NCI-H446 (cell line): ENCODE results near the gene SBF2.
"Not testable (repeated sequence)": the region's sequence is repeated elsewhere in the genome, so short reads cannot be mapped to it uniquely, and the experiment has no call there.

Experiments used
- DNase-seq, 2 experiments: peaks; one replicate each; lab custom pipeline; 2025; lab: John Stamatoyannopoulos, UW

SBF2 gene

DNA sequence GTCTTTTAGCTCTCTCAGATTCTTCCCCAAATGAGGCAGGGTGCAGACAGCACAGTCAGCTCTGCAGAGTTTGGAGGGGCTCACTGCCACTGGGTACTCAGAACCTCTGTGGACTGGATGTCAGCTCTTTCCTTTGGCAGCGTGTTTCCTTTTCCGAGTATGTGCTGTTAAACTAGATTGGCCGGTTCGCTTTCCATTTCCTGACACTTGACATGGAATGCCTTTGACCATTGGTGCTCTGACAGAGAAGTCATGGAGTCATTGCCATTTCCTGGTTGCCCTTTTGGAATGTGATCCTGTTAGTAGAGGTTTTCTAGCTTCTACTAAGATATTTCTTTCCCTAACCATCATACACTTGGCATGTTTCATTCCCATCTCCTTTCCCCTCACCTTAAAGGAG lies 543.5 kb downstream of the SBF2 start:
- DNase-seq = no peak

- peak; percentile 48 to 73 for DNase-seq
These were observed 545.6 kb downstream of the SBF2 start for GRCh38 chr11:9748361-9748970.

DNA sequence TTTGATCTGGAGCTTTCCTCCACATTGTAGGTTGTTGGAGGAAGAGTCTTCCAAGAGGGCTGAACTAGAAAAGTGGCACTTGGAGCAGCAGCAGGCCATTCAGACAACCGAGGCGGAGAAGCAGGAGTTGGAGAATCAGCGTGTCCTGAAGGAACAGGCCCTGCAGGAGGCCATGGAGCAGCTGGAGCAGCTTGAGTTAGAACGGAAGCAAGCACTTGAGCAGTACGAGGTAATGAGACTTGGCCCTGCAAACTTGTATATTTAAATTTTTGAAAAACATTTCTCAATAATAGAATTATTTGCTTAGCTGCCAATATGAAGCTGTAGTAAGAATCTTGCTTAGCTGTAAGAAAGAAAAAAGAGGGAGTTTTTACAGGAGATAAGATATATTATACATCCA lies 546.2 kb downstream of the SBF2 start:
- no peak for DNase-seq

- DNase-seq = no peak
These were observed 546.8 kb downstream of the SBF2 start for GRCh38 chr11:9747229-9747628.

DNA sequence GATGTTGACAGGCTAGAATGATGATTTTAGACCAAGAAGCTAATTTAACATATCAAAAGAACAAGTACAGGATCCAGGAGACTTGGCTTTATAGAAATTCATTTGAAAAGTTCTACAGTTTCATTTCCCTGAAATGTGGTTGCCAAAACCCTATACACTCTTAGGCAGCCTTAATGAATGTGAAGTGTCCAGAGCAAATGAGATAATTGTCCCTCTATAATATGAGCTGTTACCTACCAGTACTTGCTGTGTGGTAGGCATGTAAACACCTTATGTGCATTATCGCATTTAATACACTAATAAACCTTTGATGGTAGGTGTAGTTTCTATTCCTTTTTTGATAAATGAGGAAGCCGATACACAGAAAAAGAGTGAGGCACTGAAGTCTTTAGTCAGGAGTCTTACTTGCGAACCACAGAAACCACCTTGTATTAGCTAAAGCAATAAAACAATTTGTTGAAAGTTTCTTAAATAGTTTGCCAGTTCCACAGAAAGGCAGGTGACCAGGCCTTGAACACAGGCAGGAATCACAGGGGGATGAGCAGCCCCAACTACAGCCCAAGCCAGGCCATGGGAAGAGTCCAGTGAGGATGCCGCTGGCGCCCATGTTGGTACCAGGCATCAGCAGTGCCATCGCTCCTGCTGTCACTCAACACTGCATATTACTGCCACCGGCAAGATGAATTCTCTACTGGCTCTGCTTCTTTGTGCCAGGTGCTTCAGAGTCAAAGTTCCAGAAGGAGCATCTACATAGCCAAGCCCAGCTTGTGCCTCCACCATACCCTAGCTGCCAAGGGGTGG lies 548.4 kb downstream of the SBF2 start:
- no peak for DNase-seq

DNA sequence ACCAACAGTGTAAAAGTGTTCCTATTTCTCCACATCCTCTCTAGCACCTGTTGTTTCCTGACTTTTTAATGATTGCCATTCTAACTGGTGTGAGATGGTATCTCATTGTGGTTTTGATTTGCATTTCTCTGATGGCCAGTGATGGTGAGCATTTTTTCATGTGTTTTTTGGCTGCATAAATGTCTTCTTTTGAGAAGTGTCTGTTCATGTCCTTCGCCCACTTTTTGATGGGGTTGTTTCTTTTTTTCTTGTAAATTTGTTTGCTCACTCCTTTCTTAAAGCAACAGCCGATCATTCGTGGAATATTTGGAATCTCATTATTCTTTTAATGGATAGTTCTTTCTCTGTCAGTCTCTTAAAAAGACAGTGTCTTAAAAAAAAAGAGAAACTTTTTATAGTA lies 550.5 kb downstream of the SBF2 start:
- not testable (repeated sequence) for DNase-seq

DNA sequence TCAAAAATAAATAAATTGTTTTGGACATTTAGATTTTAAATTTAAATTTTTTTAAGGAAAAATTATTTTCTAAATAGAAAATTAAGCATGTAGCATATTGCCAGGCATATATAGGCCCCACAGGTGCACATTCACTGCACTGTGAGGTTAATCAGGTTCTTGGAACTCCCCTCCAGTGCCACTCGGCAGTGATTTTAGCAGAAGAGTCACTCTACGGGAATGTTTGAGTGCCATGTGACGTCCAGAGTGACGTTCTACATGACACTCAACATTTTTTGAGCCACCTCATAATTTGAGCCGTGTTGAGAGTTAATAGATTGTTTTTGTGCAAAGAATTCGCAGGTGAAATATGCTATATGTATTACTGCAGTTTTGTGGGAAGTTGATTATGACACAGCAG lies 552.8 kb downstream of the SBF2 start:
- DNase-seq = no peak

DNA sequence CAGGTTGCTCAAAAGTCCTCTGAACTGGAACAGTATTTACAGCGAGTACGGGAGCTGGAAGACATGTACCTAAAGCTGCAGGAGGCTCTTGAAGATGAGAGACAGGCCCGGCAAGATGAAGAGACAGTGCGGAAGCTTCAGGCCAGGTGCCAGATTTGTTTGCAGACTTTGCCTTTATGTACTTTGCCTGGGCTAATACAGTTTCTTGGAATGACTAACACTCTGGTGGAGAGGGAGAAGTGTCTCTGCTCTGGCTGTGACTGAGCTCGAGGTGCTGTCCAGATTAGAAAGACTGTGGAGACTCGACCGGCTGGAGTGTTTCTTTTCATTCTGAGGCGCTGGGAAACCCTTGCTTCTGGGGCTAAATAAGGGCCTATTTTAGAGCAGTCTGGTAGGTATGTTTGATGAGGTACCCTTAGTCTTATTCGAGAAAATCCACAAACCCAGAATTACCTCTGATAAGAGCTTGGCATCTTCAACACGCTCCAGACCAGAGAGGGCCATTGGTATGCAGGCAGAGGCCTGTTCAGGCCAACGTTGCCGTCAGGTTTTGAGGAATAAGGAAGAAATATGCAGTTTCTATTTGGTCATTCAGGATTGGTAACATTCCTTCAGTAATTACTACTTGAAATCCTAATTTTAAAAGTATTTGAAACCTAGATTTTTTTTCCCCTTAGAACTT lies 553.7 kb downstream of the SBF2 start:
- DNase-seq = peak in 1 of 2 experiments; percentile 21

- DNase-seq = no peak
These were observed 554.7 kb downstream of the SBF2 start for GRCh38 chr11:9739123-9739900.

DNA sequence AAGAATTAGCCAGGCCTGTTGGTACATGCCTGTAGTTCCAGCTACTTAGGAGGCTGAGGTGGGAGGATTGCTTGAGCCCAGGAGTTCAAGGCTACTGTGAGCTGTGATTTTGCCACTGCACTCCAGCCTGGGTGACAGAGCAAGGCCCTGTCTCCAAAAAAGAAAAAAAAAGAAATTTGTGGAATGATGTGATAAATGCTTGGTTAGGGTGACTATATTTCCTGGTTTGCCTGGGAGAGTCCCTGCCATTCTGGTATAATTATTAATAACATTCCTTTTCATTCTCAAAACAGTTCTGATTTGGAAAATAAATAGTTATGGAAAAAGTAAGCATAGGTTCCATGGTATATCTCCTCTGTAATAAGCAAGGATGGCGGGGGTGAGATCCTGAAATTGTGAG lies 555.3 kb downstream of the SBF2 start:
- DNase-seq = no peak

GRCh38 chr11:9738116-9738515 lies 555.9 kb downstream of the SBF2 start:
- DNase-seq = no peak

- no peak for DNase-seq
These were observed 557.7 kb downstream of the SBF2 start for GRCh38 chr11:9736365-9736764.

DNA sequence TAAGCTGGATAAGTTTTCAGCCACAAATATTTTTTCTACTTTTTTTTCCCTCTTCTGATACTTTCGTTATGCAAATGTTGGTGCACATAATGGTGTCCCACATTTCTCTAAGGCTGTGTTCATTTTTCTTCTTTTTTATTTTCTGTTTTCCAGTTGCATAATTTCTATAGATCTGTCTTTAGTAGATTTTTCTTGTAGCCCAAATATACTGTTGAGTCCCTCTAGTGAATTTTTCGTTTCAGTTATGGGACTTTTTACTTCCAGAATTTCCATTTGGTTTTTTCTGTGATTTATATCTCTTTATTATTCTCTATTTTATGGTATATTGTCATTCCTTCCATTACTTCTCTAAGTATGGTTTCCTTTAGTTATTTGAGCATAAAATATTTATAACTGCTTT lies 558.1 kb downstream of the SBF2 start:
- DNase-seq = no peak

GRCh38 chr11:9735236-9735635 lies 558.8 kb downstream of the SBF2 start:
- DNase-seq = no peak

DNA sequence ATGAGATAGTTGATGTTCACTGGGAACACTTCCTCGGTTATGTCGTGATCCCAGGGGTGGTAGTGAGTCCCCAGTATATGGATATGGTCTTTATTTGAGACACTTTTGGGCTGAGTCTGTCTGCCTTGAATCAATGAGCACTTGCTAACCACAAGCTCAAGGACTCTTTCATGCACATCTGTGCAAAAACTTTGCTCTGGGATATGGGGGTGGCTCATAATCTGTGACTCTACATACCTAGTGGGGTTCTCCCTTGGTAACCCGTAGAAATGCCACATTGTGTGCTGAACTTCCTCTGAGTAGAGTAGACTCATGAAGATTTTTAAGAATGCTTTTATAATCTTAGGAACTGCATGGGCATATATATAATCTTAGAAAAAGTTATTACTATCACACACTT lies 560.8 kb downstream of the SBF2 start:
- no peak for DNase-seq

- DNase-seq = no peak
These were observed 561.6 kb downstream of the SBF2 start for GRCh38 chr11:9732453-9732852.

DNA sequence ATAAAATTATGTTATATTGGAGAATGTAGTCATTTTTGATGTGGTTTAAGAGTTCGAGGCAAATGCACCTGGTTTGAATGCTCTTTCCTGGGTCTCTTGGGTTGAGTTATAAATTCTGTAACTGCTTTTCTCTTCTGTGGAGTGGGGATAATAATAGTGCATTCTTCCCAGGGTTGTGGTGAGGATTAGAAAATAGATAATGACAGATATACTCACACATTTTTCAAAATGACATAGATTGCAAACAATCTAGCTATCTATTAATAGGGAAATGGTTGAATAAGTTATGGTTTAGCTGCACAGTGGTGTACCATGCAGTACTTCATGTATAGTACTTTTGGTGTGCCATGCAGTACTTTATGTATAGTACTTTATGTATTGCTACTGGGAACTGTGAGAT lies 562.8 kb downstream of the SBF2 start:
- DNase-seq = no peak
